GM23248 (cell line): ENCODE data around the gene TNFRSF6B. TPM values are rescaled to one million over a fixed set of nuclear protein-coding genes. Genes with fewer than 3 reads are reported as not detected.

Source experiments
- DNase-seq: peaks from one replicate; pipeline ENCODE4 v3.0.0-alpha.2; 2015
- H2AFZ ChIP-seq: fragments of 200-600 bp; sonication (generic); 2 replicates; pipeline ENCODE4 v1.6.1; 2016; ENCODE audit warnings: antibody characterized with exemption
- H3F3A ChIP-seq: fragments of 200-600 bp; sonication (generic); 2 replicates; pipeline ENCODE4 v1.6.1; 2016; ENCODE audit warnings: mild to moderate bottlenecking, antibody characterized with exemption, mixed run types; ENCODE audit not compliant: insufficient read depth
- H3K27ac ChIP-seq: fragments of 200-600 bp; sonication (generic); 2 replicates; pipeline ENCODE4 v1.5.1; 2016; ENCODE audit warnings: mild to moderate bottlenecking
- H3K27me3 ChIP-seq: fragments of 200-600 bp; sonication (generic); replicated peaks from 2 replicates; pipeline ENCODE4 v1.6.1; 2016; ENCODE audit warnings: mild to moderate bottlenecking; ENCODE audit not compliant: insufficient read depth
- H3K36me3 ChIP-seq: fragments of 200-600 bp; sonication (generic); 2 replicates; pipeline ENCODE4 v1.6.1; 2016; ENCODE audit warnings: low read depth, mild to moderate bottlenecking
- H3K4me1 ChIP-seq: fragments of 200-600 bp; sonication (generic); 2 replicates; pipeline ENCODE4 v1.6.1; 2016; ENCODE audit warnings: mild to moderate bottlenecking; ENCODE audit not compliant: insufficient read depth
- H3K4me2 ChIP-seq: fragments of 200-600 bp; sonication (generic); one replicate; pipeline ENCODE4 v1.6.1; 2016; ENCODE audit warnings: mild to moderate bottlenecking; ENCODE audit not compliant: unreplicated experiment
- H3K4me3 ChIP-seq: fragments of 200-600 bp; sonication (generic); 2 replicates; pipeline ENCODE4 v1.5.1; 2016; ENCODE audit warnings: mild to moderate bottlenecking
- H3K79me2 ChIP-seq: fragments of 200-600 bp; sonication (generic); 2 replicates; pipeline ENCODE4 v1.6.1; 2016; ENCODE audit warnings: mild to moderate bottlenecking; ENCODE audit not compliant: insufficient read depth
- H3K9ac ChIP-seq: fragments of 200-600 bp; sonication (generic); 2 replicates; pipeline ENCODE4 v1.6.1; 2016; ENCODE audit warnings: mild to moderate bottlenecking
- H3K9me2 ChIP-seq: fragments of 200-600 bp; sonication (generic); 2 replicates; pipeline ENCODE4 v1.6.1; 2016; ENCODE audit warnings: mixed run types, mild to moderate bottlenecking, moderate library complexity; ENCODE audit not compliant: insufficient read depth
- H3K9me3 ChIP-seq: fragments of 200-600 bp; sonication (generic); one replicate; pipeline ENCODE4 v1.6.1; 2017; ENCODE audit warnings: low read depth
- H4K20me1 ChIP-seq: fragments of 200-600 bp; sonication (generic); 2 replicates; pipeline ENCODE4 v1.6.0; 2016; ENCODE audit not compliant: insufficient read depth
- EZH2 ChIP-seq: fragments of 200-600 bp; sonication (generic); IDR thresholded peaks from 2 replicates; pipeline ENCODE4 v1.6.1; 2018; ENCODE audit warnings: antibody characterized with exemption, mild to moderate bottlenecking; ENCODE audit not compliant: insufficient read depth, poor library complexity, severe bottlenecking
- EZH2phosphoT487 ChIP-seq: fragments of 200-600 bp; sonication (generic); IDR thresholded peaks from 2 replicates; pipeline ENCODE4 v1.6.1; 2018; ENCODE audit warnings: antibody characterized with exemption, moderate library complexity, mild to moderate bottlenecking, low read depth; ENCODE audit not compliant: insufficient read depth
- WGBS, 2 experiments: methylation state at CpG; one replicate each; pipeline ENCODE4 v1.1.6; 2015 to 2017; ENCODE audit warnings: low lambda C conversion rate in 2 of 2, low coverage in 1 of 2; ENCODE audit errors: missing lambda C conversion rate in 2 of 2; 5-methylcytosine and 5-hydroxymethylcytosine counted together
- in situ Hi-C: fragments of 300-500 bp; cut with MboI; formaldehyde crosslinking; loops from 2 replicates; pipeline ENCODE4 v1.15.0; 2020
- polyA plus RNA-seq: library from polyadenylated mRNA; unstranded; fragments of >200 nt; fragmentation: Nextera tagmentation; extraction: Ambion mirVana; gene quantifications from 2 replicates; pipeline ENCODE4 v1.2.1, GENCODE V29; 2016
- total RNA-seq: library from RNA; depleted of rRNA; stranded (reverse); fragments of >200 nt; shearing (Covaris generic); gene quantifications from 2 replicates; pipeline ENCODE4 v1.2.3, GENCODE V29; 2014

TNFRSF6B gene
- total and polyA plus RNA-seq, 2 experiments from 2014 or later, result 17.4 to 39.9 TPM

- no peaks in the 10 kb centered on the region for H3K9me3 ChIP-seq
- H3F3A ChIP-seq, result peaks cover 22% of the 10 kb centered on the region
- no peaks in the 10 kb centered on the region for H3K27me3 ChIP-seq
- TF ChIP-seq EZH2 (no peak), EZH2phosphoT487 (no peak)
- H3K9ac ChIP-seq, result no peak overlapping the region
- no peak overlapping the region for H2AFZ ChIP-seq
- H3K4me2 ChIP-seq, result no peak overlapping the region
- in situ Hi-C loops, result no loop called here
- 81 to 90% methylated on average over 20 to 38 of the region's 38 CpGs for WGBS, 2 experiments
- H3K36me3 ChIP-seq, result no peaks in the 10 kb centered on the region
- no peak overlapping the region for H3K27ac ChIP-seq
- H3K79me2 ChIP-seq, result no peaks in the 10 kb centered on the region
- H3K4me1 ChIP-seq, result peaks cover 14% of the 10 kb centered on the region
- no peaks in the 10 kb centered on the region for H3K9me2 ChIP-seq
- H4K20me1 ChIP-seq, result no peaks in the 10 kb centered on the region
- H3K4me3 ChIP-seq, result no peak overlapping the region
- no peak for DNase-seq
Measured at GRCh38 chr20:63678667-63679465, 17.6 kb upstream of the TNFRSF6B start.

DNA sequence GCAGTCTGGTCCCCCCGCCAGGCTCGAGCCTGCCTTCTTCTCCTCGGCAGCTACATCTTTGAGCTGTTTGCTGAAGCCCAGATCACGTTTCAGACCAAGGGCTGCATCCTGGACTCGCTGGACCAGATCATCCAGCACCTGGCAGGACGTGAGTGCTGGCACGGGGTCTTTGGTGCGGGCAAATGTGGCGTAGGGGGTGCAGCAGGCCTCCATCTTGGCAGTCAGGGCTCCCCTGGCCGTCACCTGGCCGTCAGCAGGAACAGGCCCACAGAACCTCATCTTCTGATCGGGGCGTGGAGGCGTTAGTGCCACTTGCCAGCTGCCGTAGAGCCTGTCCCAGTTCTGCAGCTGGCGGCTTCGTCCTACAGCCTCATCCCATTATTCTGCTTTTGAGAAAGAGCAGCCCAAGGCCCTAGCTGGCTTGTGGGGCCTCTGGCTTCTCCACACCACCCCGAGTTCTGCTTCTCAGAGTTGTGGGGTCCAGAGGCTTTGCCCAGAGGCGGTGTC, 16.6 kb upstream of the TNFRSF6B start:
- H3K27ac ChIP-seq, result no peak overlapping the region
- H3K36me3 ChIP-seq, result no peaks in the 10 kb centered on the region
- H3K4me3 ChIP-seq, result no peak overlapping the region
- WGBS, 2 experiments, result 93 to 95% methylated on average over 19 of the region's 19 CpGs
- peaks cover 14% of the 10 kb centered on the region for H3K4me1 ChIP-seq
- DNase-seq, result no peak
- peaks cover 27% of the 10 kb centered on the region for H3F3A ChIP-seq
- H3K9ac ChIP-seq, result no peak overlapping the region
- H3K9me3 ChIP-seq, result no peaks in the 10 kb centered on the region
- TF ChIP-seq EZH2phosphoT487, result no peak
- no peak for TF ChIP-seq EZH2
- no peaks in the 10 kb centered on the region for H3K27me3 ChIP-seq
- no peaks in the 10 kb centered on the region for H3K79me2 ChIP-seq
- H2AFZ ChIP-seq, result no peak overlapping the region
- no peaks in the 10 kb centered on the region for H4K20me1 ChIP-seq
- no peaks in the 10 kb centered on the region for H3K9me2 ChIP-seq
- H3K4me2 ChIP-seq, result no peak overlapping the region
- in situ Hi-C loops, result no loop called here

- DNase-seq, result no peak
- no peaks in the 10 kb centered on the region for H3K9me3 ChIP-seq
- H3K36me3 ChIP-seq, result no peaks in the 10 kb centered on the region
- H3K4me3 ChIP-seq, result no peak overlapping the region
- TF ChIP-seq EZH2, result no peak
- TF ChIP-seq EZH2phosphoT487, result no peak
- no peak overlapping the region for H3K27ac ChIP-seq
- no peaks in the 10 kb centered on the region for H4K20me1 ChIP-seq
- no peak overlapping the region for H2AFZ ChIP-seq
- in situ Hi-C loops, result no loop called here
- peaks cover 27% of the 10 kb centered on the region for H3F3A ChIP-seq
- peaks cover 14% of the 10 kb centered on the region for H3K4me1 ChIP-seq
- H3K4me2 ChIP-seq, result no peak overlapping the region
- H3K79me2 ChIP-seq, result no peaks in the 10 kb centered on the region
- WGBS, 2 experiments, result 88 to 90% methylated on average over 13 of the region's 13 CpGs
- H3K27me3 ChIP-seq, result no peaks in the 10 kb centered on the region
- no peaks in the 10 kb centered on the region for H3K9me2 ChIP-seq
- H3K9ac ChIP-seq, result no peak overlapping the region
Measured at GRCh38 chr20:63680427-63680826, 16.0 kb upstream of the TNFRSF6B start.

DNA sequence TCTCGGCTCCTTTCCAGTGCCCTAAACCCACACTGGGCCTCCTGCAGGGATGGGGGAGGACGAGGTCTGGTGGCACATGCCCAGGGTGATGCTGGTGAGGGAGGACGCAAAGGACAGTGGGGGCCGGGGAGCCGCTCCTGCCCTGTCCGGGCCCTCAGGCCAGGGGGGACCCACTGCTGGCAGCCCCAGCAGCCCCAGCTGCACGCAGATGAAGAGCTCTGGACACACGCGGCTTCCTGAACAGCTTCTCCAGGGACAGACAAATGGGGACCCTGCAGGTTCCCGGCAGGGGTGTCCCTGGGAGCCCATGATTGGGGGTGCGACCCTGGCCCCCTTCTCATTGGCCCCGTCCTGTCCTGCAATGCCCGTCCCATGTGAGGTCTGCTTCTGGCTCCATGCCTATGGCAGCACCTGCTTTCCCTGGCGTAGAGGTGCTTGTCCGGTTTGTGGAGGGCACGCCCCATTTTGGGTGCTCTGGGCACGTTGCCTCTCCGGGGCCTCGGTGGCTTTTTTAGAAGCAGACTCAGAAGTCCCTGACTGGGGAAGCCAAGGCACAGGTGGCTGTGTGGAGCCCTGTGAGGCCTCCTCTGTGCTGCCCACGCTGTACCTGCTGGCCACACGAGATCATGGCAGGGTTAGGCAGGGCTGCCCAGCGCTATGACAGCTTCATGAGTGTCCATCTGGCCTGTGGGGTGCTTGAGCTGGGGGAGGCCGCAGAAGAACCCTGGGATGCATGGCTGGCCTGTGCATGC, 15.4 kb upstream of the TNFRSF6B start:
- Histone ChIP-seq H2AFZ (no peak overlapping the region), H3K27ac (peak overlapping the region; percentile 93; the same call in 1 of the 2 replicates), H3K4me2 (no peak overlapping the region), H3K9me2 (no peaks in the 10 kb centered on the region), H3K9me3 (no peaks in the 10 kb centered on the region), H3K4me3 (no peak overlapping the region), H3K79me2 (no peaks in the 10 kb centered on the region), H3F3A (peaks cover 29% of the 10 kb centered on the region), H4K20me1 (no peaks in the 10 kb centered on the region), H3K27me3 (no peaks in the 10 kb centered on the region), H3K9ac (no peak overlapping the region), H3K4me1 (peaks cover 17% of the 10 kb centered on the region), H3K36me3 (no peaks in the 10 kb centered on the region)
- no peak for TF ChIP-seq EZH2
- TF ChIP-seq EZH2phosphoT487, result no peak
- 93 to 97% methylated on average over 23 of the region's 23 CpGs for WGBS, 2 experiments
- in situ Hi-C loops, result no loop called here
- no peak for DNase-seq
